HG03066 (cell line): ENCODE data around the gene TAX1BP1.
"Not testable (repeated sequence)": the region's sequence is repeated elsewhere in the genome, so short reads cannot be mapped to it uniquely, and the experiment has no call there.

Experiments
- ATAC-seq: cut with Tn5 transposase; IDR thresholded peaks from one replicate; pipeline ENCODE4 v1.9.1; 2021; ENCODE audit warnings: low read depth; ENCODE audit not compliant: unreplicated experiment

The TAX1BP1 gene

DNA sequence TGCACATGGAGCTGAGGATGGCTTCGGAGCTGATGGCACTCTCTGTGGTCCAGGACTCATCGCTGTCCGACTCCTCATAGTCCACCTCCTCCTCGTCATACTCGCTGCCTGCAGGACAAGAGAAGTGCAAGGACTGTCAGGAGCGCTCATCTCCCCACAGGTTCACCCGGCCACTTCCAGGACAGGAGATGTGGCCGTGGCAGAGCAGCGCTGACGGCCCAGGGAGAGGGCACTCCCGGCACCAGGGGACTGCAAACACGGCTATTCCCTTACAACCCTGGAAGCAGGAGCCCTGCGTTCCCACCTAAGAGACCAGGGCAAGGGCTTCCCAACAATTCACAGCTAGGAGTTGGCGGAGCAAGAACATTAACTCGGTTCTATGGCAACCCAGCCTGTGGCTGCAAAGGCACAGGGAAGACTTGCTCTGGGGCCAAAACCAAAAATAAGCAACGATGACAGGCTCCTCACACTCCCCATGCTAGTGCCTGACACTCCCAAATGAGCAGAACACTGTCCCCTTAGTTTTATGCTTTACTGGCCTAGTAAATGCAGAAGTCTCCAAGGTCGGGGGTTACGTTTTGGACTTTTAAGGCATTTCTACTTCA, 100.9 kb downstream of the TAX1BP1 start:
- no peak for ATAC-seq

GRCh38 chr7:27842094-27842692, 102.2 kb downstream of the TAX1BP1 start:
- ATAC-seq = no peak

GRCh38 chr7:27842851-27843250, 102.9 kb downstream of the TAX1BP1 start:
- no peak for ATAC-seq

DNA sequence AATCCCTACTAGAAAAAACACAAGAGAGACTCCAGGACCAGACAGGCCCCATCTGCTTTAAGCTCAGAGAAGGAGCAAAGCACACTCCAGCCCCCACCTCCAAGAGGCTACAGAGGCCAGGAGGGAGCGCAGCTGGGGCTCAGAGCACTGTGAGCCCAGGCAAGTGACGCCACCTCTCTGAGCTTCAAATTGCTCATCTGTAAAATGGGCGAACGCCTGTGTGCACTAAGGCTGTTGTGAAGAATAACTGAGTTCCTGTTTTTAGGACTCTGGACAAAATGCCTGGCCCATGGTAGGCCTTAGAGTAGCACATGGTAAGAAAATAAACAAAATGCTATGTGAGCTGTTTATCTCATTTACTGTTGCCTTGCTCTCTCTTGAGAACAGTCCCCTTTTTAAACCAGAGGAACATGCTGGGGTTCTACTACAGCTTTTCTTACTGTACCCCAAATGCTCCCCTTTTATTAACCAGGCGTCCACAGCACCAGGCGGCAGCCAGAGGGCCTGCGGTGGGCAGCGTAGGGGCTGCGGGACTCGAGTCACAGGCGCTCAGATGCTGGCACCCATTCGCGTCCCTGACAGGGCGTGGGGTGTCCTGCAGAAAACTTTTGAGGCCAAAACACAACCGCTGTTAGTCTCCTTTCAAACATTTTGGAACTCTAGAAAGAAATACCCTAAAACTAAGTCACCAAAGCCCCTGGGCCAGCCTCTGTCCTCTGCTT, 103.8 kb downstream of the TAX1BP1 start:
- no peak for ATAC-seq

GRCh38 chr7:27846388-27846787, 106.4 kb downstream of the TAX1BP1 start:
- ATAC-seq = no peak

GRCh38 chr7:27850531-27850930, 110.6 kb downstream of the TAX1BP1 start:
- no peak for ATAC-seq

DNA sequence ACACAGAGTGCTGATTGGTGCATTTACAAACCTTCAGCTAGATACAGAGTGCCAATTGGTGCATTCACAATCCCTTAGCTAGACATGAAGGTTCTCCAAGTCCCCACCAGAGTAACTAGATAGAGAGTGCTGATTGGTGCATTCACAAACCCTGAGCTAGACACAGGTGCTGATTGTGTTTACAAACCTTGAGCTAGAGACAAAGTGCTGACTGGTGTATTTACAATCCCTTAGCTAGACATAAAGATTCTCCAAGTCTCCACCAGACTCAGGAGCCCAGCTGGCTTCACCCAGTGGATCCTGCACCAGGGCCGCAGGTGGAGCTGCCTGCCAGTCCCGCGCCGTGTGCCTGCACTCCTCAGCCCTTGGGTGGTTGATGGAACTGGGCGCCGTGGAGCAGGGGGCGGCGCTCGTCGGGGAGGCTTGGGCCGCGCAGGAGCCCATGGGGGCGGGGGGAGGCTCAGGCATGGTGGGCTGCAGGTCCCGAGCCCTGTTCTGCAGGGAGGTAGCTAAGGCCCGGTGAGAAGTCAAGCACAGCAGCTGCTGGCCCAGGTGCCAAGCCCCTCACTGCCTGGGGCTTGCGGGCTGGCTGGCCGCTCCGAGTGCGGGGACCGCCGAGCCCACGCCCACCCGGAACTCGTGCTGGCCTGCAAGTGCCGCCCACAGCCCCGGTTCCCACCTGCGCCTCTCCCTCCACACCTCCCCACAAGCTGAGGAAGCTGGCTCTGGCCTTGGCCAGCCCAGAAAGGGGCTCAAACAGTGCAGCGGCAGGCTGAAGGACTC, 116.9 kb downstream of the TAX1BP1 start:
- not testable (repeated sequence) for ATAC-seq

DNA sequence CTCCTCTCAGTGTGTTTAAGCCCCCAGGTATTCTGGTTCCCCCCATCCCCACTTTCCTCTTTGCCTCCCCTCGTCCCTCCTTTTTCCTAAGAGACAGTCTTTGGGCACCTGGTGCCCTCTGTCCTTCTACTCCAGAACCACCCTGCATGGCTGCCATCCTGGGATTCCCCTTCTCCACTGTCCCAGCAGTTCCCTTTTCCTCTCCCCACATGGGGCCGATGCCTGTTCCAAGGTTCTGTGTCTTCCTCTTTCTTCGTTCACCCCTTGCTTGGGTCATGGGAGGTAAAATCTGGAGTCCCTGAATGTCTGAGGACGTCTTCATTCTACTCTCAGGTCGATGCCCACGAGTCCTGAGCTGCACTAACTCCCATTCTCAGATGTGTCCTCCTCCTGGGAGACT, 120.8 kb downstream of the TAX1BP1 start:
- ATAC-seq = no peak

DNA sequence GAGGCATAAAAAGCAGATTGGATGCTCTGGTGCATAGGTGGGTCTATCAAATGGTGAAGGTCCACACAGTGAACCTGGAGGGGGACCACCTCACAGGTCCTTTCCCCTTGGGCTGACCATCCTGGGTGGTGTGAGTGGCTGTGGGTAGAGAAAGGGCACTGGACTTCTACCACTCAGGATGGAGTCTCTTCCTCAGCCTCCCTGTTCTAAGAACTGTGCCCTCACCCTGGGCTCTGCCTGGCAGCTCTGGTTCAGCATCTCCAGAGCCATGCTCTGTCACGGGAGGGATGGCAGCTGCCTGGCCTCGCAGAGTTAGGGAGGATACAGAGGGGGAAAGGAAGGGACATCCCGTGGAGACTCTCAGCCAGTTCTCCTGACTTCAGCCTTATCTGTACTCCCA, 121.8 kb downstream of the TAX1BP1 start:
- ATAC-seq = no peak

- no peak for ATAC-seq
These were observed 123.9 kb downstream of the TAX1BP1 start for GRCh38 chr7:27863880-27864279.

DNA sequence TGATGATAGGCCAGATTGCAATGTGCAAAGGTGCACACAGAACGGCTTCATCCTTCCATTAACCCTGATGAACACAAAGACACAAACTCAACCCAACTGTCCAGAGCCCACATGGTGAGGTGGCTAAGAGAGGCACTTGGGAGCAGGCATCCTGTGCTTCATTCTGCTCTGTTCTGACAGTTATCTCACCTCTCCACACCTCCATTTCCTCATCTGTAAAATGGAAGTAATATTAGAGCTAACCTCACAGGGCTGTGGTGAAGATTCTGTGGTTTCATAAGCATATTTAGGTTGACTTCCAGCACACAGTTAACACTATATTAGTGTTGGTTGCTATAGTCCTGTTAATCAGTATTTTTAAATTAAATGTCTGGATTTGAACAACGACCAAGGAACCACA, 126.3 kb downstream of the TAX1BP1 start:
- ATAC-seq = no peak

DNA sequence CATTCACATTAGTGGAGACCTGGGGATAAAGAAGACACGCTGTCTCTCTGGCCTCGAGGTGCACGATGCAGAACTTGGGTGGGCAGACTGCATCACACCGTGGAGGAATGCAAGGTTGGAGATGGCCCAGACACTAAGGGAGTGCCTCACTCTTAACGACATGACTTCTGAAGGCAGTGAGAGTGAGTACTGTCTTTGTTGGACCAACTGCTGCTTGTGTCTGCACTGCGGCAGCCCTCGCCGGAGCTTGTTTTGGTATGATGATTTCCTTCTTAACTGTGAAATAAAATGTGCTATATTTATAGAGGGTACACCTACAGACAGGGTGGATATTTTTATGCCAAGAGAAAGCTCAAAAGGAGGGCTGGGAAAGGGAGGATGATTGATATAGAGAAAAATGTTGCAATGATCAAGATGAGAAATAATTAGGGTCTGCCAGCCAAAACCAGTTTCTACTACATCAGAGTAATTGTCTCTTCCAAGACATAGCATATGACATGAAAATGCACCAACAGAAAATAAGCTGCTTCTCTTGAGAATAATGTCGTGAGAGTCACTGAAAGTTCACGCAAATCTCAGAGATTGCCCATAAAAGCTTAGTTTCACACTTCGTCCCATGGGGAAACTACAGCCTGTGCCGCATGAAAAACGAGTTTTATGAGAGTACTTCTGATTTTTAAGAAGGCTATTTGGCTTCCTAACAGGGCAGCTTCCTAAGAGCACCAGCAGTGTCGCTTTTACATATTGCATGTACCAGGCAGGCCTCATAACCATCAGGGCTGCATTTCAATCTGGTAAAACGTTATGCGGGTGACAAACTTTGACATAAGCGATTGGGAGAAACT, 127.1 kb downstream of the TAX1BP1 start:
- ATAC-seq = no peak

- no peak for ATAC-seq
These were observed 128.2 kb downstream of the TAX1BP1 start for GRCh38 chr7:27868131-27868550.

DNA sequence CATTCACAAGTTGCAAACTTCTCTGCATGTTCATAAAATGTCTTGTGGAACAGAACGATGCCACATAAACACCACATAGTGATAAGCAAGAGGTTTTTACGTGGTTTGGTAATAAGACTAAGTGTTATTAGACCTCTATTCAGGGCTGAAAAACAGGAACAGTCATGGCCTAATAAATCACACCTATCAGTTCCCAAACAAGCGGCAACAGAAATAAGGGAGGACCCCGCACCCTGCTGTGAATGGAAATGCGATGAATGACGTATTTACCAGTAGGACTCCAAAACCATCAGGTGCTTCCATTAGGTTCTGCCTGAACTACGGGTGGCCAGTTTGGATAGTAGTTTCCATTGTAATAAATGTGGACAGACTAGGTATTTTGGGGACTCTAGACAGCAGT, 129.1 kb downstream of the TAX1BP1 start:
- no peak for ATAC-seq

GRCh38 chr7:27870595-27870994, 130.6 kb downstream of the TAX1BP1 start:
- ATAC-seq = no peak

- no peak for ATAC-seq
These were observed 131.1 kb downstream of the TAX1BP1 start for GRCh38 chr7:27871086-27871485.

GRCh38 chr7:27871866-27872265, 131.9 kb downstream of the TAX1BP1 start:
- ATAC-seq = no peak

DNA sequence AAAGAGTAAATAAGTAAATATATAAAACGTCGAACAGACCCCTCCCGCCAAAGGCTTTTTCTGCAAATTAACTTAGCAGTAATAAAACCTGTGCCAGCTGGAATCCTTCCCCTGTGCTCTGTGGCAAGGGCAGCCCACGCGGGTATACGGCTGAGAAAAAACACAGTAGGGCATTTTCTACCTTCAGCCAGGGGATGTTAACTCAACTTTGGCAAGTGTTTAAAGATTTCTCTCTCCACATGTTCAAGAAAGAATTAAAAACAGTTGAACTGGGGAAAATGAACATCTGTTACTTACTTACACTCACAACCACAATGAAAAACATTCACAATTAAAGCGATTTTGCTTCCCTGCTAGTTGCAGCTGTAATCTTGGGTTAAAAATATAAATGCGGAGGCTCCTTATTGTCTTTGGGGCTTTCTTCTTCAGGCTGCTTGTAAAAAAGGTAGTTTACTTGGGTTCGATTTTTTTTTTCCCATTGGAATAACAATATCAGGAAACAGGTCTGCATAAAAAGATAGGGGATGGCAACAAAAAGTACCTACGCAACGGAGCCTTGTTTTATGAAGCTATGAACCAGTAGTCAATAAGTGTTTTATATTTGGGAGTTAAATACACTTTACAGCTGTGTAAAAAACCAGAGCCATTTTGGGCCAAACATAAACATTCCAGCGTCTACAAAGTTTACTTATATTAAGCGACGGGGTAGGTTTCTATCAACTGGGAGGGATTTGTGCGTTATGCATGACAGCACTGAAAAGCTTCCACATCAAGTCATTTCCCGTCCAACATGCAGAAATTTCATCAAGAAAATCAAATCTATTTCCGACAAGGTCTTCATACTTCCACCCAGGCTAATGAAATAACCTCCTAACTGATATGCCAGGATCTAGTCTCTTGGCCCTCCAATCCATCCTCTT, 132.7 kb downstream of the TAX1BP1 start:
- no peak for ATAC-seq
